ENCODE measurements around the gene NEXMIF. TPM values are rescaled to one million over a fixed set of nuclear protein-coding genes. Genes with fewer than 3 reads are reported as not detected.

Gene NEXMIF
- total and polyA plus RNA-seq, 9 of the 15 experiments (the other 6 are each of a cell fraction or from before 2014, with no cell fraction given), result not detected

DNA sequence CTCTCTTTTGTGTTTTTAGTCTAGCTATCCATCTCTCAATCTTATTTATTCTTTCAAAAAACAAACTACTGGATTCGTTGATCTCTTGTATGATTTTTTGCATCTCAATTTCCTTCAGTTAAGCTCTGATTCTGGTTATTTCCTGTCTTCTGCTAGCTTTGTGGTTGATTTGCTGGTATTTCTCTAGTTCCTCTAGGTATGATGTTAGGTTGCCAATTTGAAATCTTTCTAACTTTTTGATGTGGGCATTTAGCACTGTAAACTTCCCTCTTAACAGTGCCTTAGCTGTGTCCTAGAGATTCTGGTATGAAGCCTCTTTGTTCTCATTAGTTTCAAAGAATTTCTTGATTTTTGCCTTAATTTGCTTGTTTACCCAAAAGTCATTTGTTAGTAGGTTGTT lies 15.2 kb upstream of the NEXMIF start:
- no peak for DNase-seq (ENCODE audit: extremely low read depth in 1 of 4, low spot score in 3 of 4)
- ChIA-PET POLR2A (no interaction called here), CTCF (ENCODE audit: low intra/inter-chr PET ratio) (no interaction called here)
- Histone ChIP-seq H3K9me3 (replicated peaks; ENCODE audit: control insufficient read depth, insufficient read depth, low read depth, low read length) (no peaks in the 10 kb centered on the region), H3K9me1 (ENCODE audit: control insufficient read depth, insufficient read depth, low read length) (no peaks in the 10 kb centered on the region), H3K27ac (ENCODE audit: extremely low read depth, low read depth, low read length) (no peak overlapping the region), H3K4me2 (ENCODE audit: insufficient read depth, low read length) (no peak overlapping the region), H3K27me3 (ENCODE audit: control insufficient read depth in 2 of 2, insufficient read depth in 2 of 2, low read length in 2 of 2) (no peaks in the 10 kb centered on the region), H4K20me1 (replicated peaks; ENCODE audit: control insufficient read depth, insufficient read depth, low read length) (no peaks in the 10 kb centered on the region), H2AFZ (ENCODE audit: low read depth, low read length) (no peak overlapping the region), H3K9ac (ENCODE audit: insufficient read depth in 1 of 2, low read depth in 2 of 2, low read length in 2 of 2) (no peak overlapping the region), H3K36me3 (ENCODE audit: control insufficient read depth, insufficient read depth, low read length) (no peaks in the 10 kb centered on the region), H3K4me3 (no peak overlapping the region), H3K79me2 (ENCODE audit: control insufficient read depth, insufficient read depth, low read length) (no peaks in the 10 kb centered on the region), H3K4me1 (replicated peaks in 1 of 2; ENCODE audit: control insufficient read depth in 2 of 2, insufficient read depth in 2 of 2, low read length in 2 of 2) (no peaks in the 10 kb centered on the region)
- no TSS peak for BruUV-seq (replicated peaks)
- in situ Hi-C loops (cut with MboI) (no loop called here), intact Hi-C loops (cut with micrococcal nuclease) (no loop called here)
- no peak for TF ChIP-seq RBM17 (IDR thresholded peaks at IDR 0.05; ENCODE audit: borderline replicate concordance, low read depth, low read length)
- TF ChIP-seq, protein P1, sequence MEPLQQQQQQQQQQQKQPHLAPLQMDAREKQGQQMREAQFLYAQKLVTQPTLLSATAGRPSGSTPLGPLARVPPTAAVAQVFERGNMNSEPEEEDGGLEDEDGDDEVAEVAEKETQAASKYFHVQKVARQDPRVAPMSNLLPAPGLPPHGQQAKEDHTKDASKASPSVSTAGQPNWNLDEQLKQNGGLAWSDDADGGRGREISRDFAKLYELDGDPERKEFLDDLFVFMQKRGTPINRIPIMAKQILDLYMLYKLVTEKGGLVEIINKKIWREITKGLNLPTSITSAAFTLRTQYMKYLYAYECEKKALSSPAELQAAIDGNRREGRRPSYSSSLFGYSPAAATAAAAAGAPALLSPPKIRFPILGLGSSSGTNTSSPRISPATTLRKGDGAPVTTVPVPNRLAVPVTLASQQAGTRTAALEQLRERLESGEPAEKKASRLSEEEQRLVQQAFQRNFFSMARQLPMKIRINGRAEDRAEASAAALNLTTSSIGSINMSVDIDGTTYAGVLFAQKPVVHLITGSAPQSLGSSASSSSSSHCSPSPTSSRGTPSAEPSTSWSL (CRISPR knock-in tag; IDR thresholded peaks at IDR 0.05; ENCODE audit: borderline replicate concordance), result no peak
- no peak for TF ChIP-seq PHB2 (IDR thresholded peaks at IDR 0.05; ENCODE audit: low read depth)
- no peak for TF ChIP-seq FOXK1 (CRISPR knock-in tag; IDR thresholded peaks at IDR 0.05; ENCODE audit: borderline replicate concordance)
- TF ChIP-seq ZNF668 (CRISPR knock-in tag; IDR thresholded peaks at IDR 0.05), result no peak
- no peak for TF ChIP-seq ZC3H11A (IDR thresholded peaks at IDR 0.05; ENCODE audit: low read depth, low read length)
- TF ChIP-seq ESRRB (CRISPR knock-in tag; IDR thresholded peaks at IDR 0.05; ENCODE audit: borderline replicate concordance), result no peak
- TF ChIP-seq SMARCA5 (IDR thresholded peaks at IDR 0.05), result no peak
- no peak for TF ChIP-seq ZFP36 (IDR thresholded peaks at IDR 0.05; ENCODE audit: low read depth, low read length, partially characterized antibody)
- no peak for TF ChIP-seq GABPB1 (CRISPR knock-in tag; IDR thresholded peaks at IDR 0.05)
- TF ChIP-seq CBFB (CRISPR knock-in tag; IDR thresholded peaks at IDR 0.05), result no peak
- no peak for TF ChIP-seq CTBP1 (IDR thresholded peaks at IDR 0.05; ENCODE audit: borderline replicate concordance)
- no peak for TF ChIP-seq RNF219 (CRISPR knock-in tag; IDR thresholded peaks at IDR 0.05)
- TF ChIP-seq KAT7 (CRISPR knock-in tag; IDR thresholded peaks at IDR 0.05; ENCODE audit: borderline replicate concordance), result no peak
- FAIRE-seq, result no peak
- 0% methylated on average over 1 of the region's 1 CpG for WGBS (ENCODE audit: insufficient coverage, low coverage, missing lambda C conversion rate)
- ATAC-seq, result no peak

All from K562 (cell line).